NT2/D1 (cell line): ENCODE measurements around the gene TTI1.

Experiments used
- SUZ12 ChIP-seq: IDR thresholded peaks from 2 replicates; pipeline ENCODE4 v1.6.1; 2011; ENCODE audit not compliant: insufficient read length, insufficient read depth; ENCODE audit errors: extremely low read depth
- YY1 ChIP-seq: IDR thresholded peaks from 2 replicates; pipeline ENCODE4 v1.6.1; 2011; ENCODE audit not compliant: insufficient read length, insufficient read depth
- ZNF274 ChIP-seq: IDR thresholded peaks from 2 replicates; pipeline ENCODE4 v1.6.1; 2011; ENCODE audit warnings: mild to moderate bottlenecking, low read depth, low read length

- TF ChIP-seq YY1 (no peak), ZNF274 (no peak), SUZ12 (no peak)
Measured at GRCh38 chr20:38040276-38040675, 7.0 kb upstream of the TTI1 start.
